Loucy (cell line): Measurements from ENCODE around the gene ZYG11A.

Source experiments
- EZH2phosphoT487 ChIP-seq: fragments of 200-600 bp; IDR thresholded peaks from 2 replicates; pipeline ENCODE4 v1.6.1; 2018; ENCODE audit warnings: antibody characterized with exemption, mild to moderate bottlenecking, moderate library complexity, borderline replicate concordance
- TF ChIP-seq, protein P1 (sequence below): fragments of 200-600 bp; sonication (generic); conservative IDR thresholded peaks from 2 replicates; pipeline ENCODE4 v1.5.1; 2014; ENCODE audit warnings: mild to moderate bottlenecking, antibody characterized with exemption, low read length

- TF ChIP-seq, protein P1, sequence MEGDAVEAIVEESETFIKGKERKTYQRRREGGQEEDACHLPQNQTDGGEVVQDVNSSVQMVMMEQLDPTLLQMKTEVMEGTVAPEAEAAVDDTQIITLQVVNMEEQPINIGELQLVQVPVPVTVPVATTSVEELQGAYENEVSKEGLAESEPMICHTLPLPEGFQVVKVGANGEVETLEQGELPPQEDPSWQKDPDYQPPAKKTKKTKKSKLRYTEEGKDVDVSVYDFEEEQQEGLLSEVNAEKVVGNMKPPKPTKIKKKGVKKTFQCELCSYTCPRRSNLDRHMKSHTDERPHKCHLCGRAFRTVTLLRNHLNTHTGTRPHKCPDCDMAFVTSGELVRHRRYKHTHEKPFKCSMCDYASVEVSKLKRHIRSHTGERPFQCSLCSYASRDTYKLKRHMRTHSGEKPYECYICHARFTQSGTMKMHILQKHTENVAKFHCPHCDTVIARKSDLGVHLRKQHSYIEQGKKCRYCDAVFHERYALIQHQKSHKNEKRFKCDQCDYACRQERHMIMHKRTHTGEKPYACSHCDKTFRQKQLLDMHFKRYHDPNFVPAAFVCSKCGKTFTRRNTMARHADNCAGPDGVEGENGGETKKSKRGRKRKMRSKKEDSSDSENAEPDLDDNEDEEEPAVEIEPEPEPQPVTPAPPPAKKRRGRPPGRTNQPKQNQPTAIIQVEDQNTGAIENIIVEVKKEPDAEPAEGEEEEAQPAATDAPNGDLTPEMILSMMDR: no peak
- TF ChIP-seq EZH2phosphoT487: no peak
Observed at GRCh38 chr1:52944566-52944965, 102.0 kb downstream of the ZYG11A start.
